HepG2 (cell line): ENCODE data around the gene WDR5B. TPM values are rescaled to one million over a fixed set of nuclear protein-coding genes. Genes with fewer than 3 reads are reported as not detected.
A peak's percentile ranks its signal among the peaks of the same experiment; 100 is the strongest.

ENCODE experiments used
- CBFB ChIP-seq: sonication (generic); formaldehyde crosslinking; IDR thresholded peaks from 2 replicates; pipeline ENCODE4 v1.4.0; 2020; ENCODE audit warnings: missing genetic modification reagents
- CHCHD3 ChIP-seq: sonication (generic); formaldehyde crosslinking; IDR thresholded peaks from 2 replicates; pipeline ENCODE4 v1.8.0; 2022; ENCODE audit warnings: mild to moderate bottlenecking, missing genetic modification reagents, moderate library complexity
- KAT2B ChIP-seq: fragments of 150-350 bp; IDR thresholded peaks from 2 replicates; pipeline ENCODE4 v1.6.1; 2014; ENCODE audit warnings: low read depth, low read length, borderline replicate concordance
- MBD4 ChIP-seq: IDR thresholded peaks from 2 replicates; pipeline ENCODE4 v1.6.1; 2012; ENCODE audit warnings: low read length, inconsistent platforms, borderline replicate concordance
- MXD4 ChIP-seq: IDR thresholded peaks from 2 replicates; pipeline ENCODE4 v1.6.1; 2016; ENCODE audit warnings: mild to moderate bottlenecking, missing biosample characterization, missing genetic modification reagents
- NFATC3 ChIP-seq: sonication (generic); formaldehyde crosslinking; IDR thresholded peaks from 2 replicates; pipeline ENCODE4 v1.5.1; 2020; ENCODE audit warnings: mild to moderate bottlenecking, missing genetic modification reagents
- PHF20 ChIP-seq: sonication (generic); formaldehyde crosslinking; IDR thresholded peaks from 2 replicates; pipeline ENCODE4 v1.5.0; 2020; ENCODE audit warnings: mild to moderate bottlenecking, missing genetic modification reagents
- RARA ChIP-seq: IDR thresholded peaks from 2 replicates; pipeline ENCODE4 v1.6.1; 2016; ENCODE audit warnings: missing genetic modification reagents, missing compliant biosample characterization
- RNF2 ChIP-seq: fragments of 450-650 bp; conservative IDR thresholded peaks from 2 replicates; pipeline ENCODE4 v1.6.1; 2016; ENCODE audit warnings: low read depth
- SAFB2 ChIP-seq: sonication (generic); formaldehyde crosslinking; IDR thresholded peaks from 2 replicates; pipeline ENCODE4 v1.5.1; 2020; ENCODE audit warnings: missing genetic modification reagents, low read depth, mild to moderate bottlenecking, borderline replicate concordance
- SRSF9 ChIP-seq: fragments of 200-400 bp; formaldehyde crosslinking; IDR thresholded peaks from 2 replicates; pipeline ENCODE4 v1.6.1; 2018; ENCODE audit warnings: borderline replicate concordance, mild to moderate bottlenecking, low read depth, low read length; ENCODE audit not compliant: insufficient read depth, poor library complexity, severe bottlenecking
- YY1 ChIP-seq: IDR thresholded peaks from 2 replicates; pipeline ENCODE4 v1.6.1; 2011; ENCODE audit warnings: low read length, low read depth, moderate library complexity, mild to moderate bottlenecking; ENCODE audit not compliant: insufficient read depth, insufficient replicate concordance
- ZBTB21 ChIP-seq: sonication (generic); formaldehyde crosslinking; IDR thresholded peaks from 2 replicates; pipeline ENCODE4 v1.4.0; 2020; ENCODE audit warnings: missing genetic modification reagents
- ZFP62 ChIP-seq: sonication (generic); formaldehyde crosslinking; IDR thresholded peaks from 2 replicates; pipeline ENCODE4 v1.4.0; 2020; ENCODE audit warnings: missing genetic modification reagents
- ZNF430 ChIP-seq: sonication (generic); formaldehyde crosslinking; IDR thresholded peaks from 2 replicates; pipeline ENCODE4 v1.9.0; 2021; ENCODE audit warnings: mild to moderate bottlenecking, missing genetic modification reagents
- ZNF44 ChIP-seq: sonication (generic); formaldehyde crosslinking; IDR thresholded peaks from 2 replicates; pipeline ENCODE4 v1.5.1; 2020; ENCODE audit warnings: mild to moderate bottlenecking, missing genetic modification reagents
- ZNF547 ChIP-seq: sonication (generic); formaldehyde crosslinking; IDR thresholded peaks from 2 replicates; pipeline ENCODE4 v1.5.1; 2020; ENCODE audit warnings: mild to moderate bottlenecking, missing genetic modification reagents
- ZNF615 ChIP-seq: sonication (generic); formaldehyde crosslinking; IDR thresholded peaks from 2 replicates; pipeline ENCODE4 v1.5.0; 2020; ENCODE audit warnings: mild to moderate bottlenecking, missing genetic modification reagents, borderline replicate concordance
- ZNF670 ChIP-seq: sonication (generic); formaldehyde crosslinking; IDR thresholded peaks from 2 replicates; pipeline ENCODE4 v1.8.0; 2022; ENCODE audit warnings: mild to moderate bottlenecking, missing genetic modification reagents, borderline replicate concordance
- ZNF747 ChIP-seq: sonication (generic); formaldehyde crosslinking; IDR thresholded peaks from 2 replicates; pipeline ENCODE4 v1.8.1; 2023; ENCODE audit warnings: missing genetic modification reagents, mild to moderate bottlenecking, borderline replicate concordance
- ZNF772 ChIP-seq: sonication (generic); formaldehyde crosslinking; IDR thresholded peaks from 2 replicates; pipeline ENCODE4 v1.5.0; 2020; ENCODE audit warnings: mild to moderate bottlenecking, missing genetic modification reagents
- ZNF878 ChIP-seq: sonication (generic); formaldehyde crosslinking; IDR thresholded peaks from 2 replicates; pipeline ENCODE4 v1.8.1; 2023; ENCODE audit warnings: mild to moderate bottlenecking, missing genetic modification reagents, moderate library complexity
- ZSCAN9 ChIP-seq: IDR thresholded peaks from 2 replicates; pipeline ENCODE4 v1.6.1; 2016; ENCODE audit warnings: borderline replicate concordance
- polyA plus RNA-seq, 8 experiments: library from polyadenylated mRNA; depleted of rRNA in 3 of 8; stranded (reverse) in 7 of 8; unstranded in 1 of 8; fragments of >200 nt; fragmentation: Illumina TruSeq in 4 of 8; extraction: Trizol in 4 of 8; gene quantifications; 2 replicates each; pipeline versions ENCODE4 v1.2.1 to v1.2.3, GENCODE V29; 2011 to 2016; ENCODE audit warnings: low read depth in 4 of 8, missing spikeins in 1 of 8, mixed read lengths in 1 of 8; ENCODE audit not compliant: insufficient read depth in 1 of 8
- total RNA-seq, 5 experiments: library from RNA; depleted of rRNA; stranded (reverse); fragments of >200 nt; fragmentation: Illumina TruSeq; extraction: Trizol; gene quantifications; 2 replicates each; pipeline ENCODE4 v1.2.3, GENCODE V29; 2016; ENCODE audit warnings: low read depth in 1 of 5
- TF ChIP-seq, protein P1 (sequence below): sonication (generic); formaldehyde crosslinking; IDR thresholded peaks from 2 replicates; pipeline ENCODE4 v1.9.0; 2022; ENCODE audit warnings: low read depth, missing genetic modification reagents
- TF ChIP-seq, protein P2 (sequence below): sonication (generic); formaldehyde crosslinking; IDR thresholded peaks from 2 replicates; pipeline ENCODE4 v1.8.0; 2022; ENCODE audit warnings: mild to moderate bottlenecking, missing genetic modification reagents, borderline replicate concordance
- TF ChIP-seq, protein P3 (sequence below): sonication (generic); formaldehyde crosslinking; IDR thresholded peaks from 2 replicates; pipeline ENCODE4 v1.5.1; 2020; ENCODE audit warnings: mild to moderate bottlenecking, missing genetic modification reagents, borderline replicate concordance

The WDR5B gene
- total and polyA plus RNA-seq, 2 of the 13 experiments (the other 11 are each of a cell fraction or from before 2014, with no cell fraction given) = 2.5 to 3.6 TPM

DNA sequence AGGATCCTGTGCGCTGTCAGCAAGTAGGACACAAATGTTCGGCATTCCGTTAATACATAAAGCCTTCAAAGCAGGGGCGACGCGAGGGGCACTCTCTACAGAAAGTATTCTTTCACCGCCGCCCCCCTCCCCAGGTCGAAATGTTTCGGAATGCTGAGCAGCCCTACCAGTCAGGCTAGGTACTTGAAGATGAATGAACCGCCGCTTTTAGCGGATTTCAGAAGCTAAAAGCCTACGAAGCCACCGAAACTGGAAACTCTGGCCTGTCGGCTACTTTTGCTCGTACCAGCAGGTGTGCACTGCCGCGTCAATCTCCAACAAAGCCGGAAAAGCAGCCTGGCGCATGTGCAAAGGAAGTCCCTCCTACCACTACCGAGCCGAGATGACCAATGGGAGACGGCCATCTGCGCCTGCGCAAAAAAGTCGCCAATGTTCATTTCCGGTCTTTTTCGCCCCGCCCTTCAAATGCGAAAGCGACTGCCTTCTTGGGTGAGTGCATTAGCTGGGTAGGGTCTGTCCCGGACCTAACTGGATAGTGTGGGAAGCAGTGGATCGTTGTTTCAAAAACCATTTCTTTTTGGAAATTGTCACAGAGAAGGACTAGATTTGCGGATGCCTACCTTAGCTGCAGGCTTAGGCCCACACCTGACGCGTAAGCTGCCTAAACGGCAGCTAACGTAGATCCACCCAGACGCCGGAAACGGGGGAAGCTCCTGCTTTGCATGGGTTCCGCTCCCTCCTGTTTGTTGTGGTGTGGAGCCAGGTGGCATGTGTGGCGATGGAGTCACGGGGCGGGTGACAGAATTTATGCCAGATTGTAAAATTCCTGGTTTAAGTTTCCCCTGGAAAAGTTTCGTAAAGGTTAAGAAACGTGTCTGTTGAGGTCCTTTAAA is at the start of gene WDR5B (continued):
- peak; percentile 35 for TF ChIP-seq YY1
- no peak; the same call in 1 of the 2 replicates for TF ChIP-seq MBD4
- TF ChIP-seq ZNF878 (CRISPR knock-in tag) = peak; percentile 82; the same call in 1 of the 2 replicates
- TF ChIP-seq SAFB2 (CRISPR knock-in tag) = peak; percentile 70; the same call in 1 of the 2 replicates
- TF ChIP-seq ZNF670 = 0 out of 2 replicates have a peak, but pooled peaks have one; percentile 65
- no peak for TF ChIP-seq ZBTB21
- 0 out of 2 replicates have a peak, but pooled peaks have one; percentile 1 for TF ChIP-seq ZNF44
- TF ChIP-seq ZNF747 = peak; percentile 64; the same call in 1 of the 2 replicates
- 0 out of 2 replicates have a peak, but pooled peaks have one; percentile 16 for TF ChIP-seq ZFP62 (CRISPR knock-in tag)
- TF ChIP-seq, protein P1, sequence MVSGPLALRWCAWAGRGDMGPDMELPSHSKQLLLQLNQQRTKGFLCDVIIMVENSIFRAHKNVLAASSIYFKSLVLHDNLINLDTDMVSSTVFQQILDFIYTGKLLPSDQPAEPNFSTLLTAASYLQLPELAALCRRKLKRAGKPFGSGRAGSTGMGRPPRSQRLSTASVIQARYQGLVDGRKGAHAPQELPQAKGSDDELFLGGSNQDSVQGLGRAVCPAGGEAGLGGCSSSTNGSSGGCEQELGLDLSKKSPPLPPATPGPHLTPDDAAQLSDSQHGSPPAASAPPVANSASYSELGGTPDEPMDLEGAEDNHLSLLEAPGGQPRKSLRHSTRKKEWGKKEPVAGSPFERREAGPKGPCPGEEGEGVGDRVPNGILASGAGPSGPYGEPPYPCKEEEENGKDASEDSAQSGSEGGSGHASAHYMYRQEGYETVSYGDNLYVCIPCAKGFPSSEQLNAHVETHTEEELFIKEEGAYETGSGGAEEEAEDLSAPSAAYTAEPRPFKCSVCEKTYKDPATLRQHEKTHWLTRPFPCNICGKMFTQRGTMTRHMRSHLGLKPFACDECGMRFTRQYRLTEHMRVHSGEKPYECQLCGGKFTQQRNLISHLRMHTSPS (CRISPR knock-in tag) = no peak
- no peak for TF ChIP-seq KAT2B
- TF ChIP-seq PHF20 (CRISPR knock-in tag) = peak; percentile 91
- TF ChIP-seq MXD4 (CRISPR knock-in tag) = peak; percentile 31; the same call in 1 of the 2 replicates
- TF ChIP-seq ZNF772 (CRISPR knock-in tag) = peak; percentile 75; the same call in 1 of the 2 replicates
- no peak for TF ChIP-seq ZSCAN9 (CRISPR knock-in tag)
- peak; percentile 87 for TF ChIP-seq ZNF430
- no peak for TF ChIP-seq RNF2
- 0 out of 2 replicates have a peak, but pooled peaks have one; percentile 42 for TF ChIP-seq NFATC3 (CRISPR knock-in tag)
- TF ChIP-seq CBFB (CRISPR knock-in tag) = no peak
- no peak; the same call in 1 of the 2 replicates for TF ChIP-seq ZNF615 (CRISPR knock-in tag)
- no peak for TF ChIP-seq SRSF9
- TF ChIP-seq ZNF547 (CRISPR knock-in tag) = peak; percentile 46; the same call in 1 of the 2 replicates
- TF ChIP-seq, protein P2, sequence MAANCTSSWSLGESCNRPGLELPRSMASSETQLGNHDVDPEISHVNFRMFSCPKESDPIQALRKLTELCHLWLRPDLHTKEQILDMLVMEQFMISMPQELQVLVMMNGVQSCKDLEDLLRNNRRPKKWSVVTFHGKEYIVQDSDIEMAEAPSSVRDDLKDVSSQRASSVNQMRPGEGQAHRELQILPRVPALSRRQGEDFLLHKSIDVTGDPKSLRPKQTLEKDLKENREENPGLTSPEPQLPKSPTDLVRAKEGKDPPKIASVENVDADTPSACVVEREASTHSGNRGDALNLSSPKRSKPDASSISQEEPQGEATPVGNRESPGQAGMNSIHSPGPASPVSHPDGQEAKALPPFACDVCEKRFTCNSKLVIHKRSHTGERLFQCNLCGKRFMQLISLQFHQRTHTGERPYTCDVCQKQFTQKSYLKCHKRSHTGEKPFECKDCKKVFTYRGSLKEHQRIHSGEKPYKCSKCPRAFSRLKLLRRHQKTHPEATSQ = no peak
- peak; percentile 26; the same call in 1 of the 2 replicates for TF ChIP-seq RARA (CRISPR knock-in tag)
- no peak for TF ChIP-seq CHCHD3 (CRISPR knock-in tag)
- TF ChIP-seq, protein P3, sequence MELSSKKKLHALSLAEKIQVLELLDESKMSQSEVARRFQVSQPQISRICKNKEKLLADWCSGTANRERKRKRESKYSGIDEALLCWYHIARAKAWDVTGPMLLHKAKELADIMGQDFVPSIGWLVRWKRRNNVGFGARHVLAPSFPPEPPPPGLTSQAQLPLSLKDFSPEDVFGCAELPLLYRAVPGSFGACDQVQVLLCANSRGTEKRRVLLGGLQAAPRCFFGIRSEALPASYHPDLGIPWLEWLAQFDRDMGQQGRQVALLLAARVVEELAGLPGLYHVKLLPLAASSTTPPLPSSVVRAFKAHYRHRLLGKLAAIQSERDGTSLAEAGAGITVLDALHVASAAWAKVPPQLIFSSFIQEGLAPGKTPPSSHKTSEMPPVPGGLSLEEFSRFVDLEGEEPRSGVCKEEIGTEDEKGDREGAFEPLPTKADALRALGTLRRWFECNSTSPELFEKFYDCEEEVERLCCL (CRISPR knock-in tag) = no peak
